Measurements from ENCODE around the gene MXRA8.
"Not testable (repeated sequence)": the region's sequence is repeated elsewhere in the genome, so short reads cannot be mapped to it uniquely, and the experiment has no call there.

MXRA8 gene, protein sequence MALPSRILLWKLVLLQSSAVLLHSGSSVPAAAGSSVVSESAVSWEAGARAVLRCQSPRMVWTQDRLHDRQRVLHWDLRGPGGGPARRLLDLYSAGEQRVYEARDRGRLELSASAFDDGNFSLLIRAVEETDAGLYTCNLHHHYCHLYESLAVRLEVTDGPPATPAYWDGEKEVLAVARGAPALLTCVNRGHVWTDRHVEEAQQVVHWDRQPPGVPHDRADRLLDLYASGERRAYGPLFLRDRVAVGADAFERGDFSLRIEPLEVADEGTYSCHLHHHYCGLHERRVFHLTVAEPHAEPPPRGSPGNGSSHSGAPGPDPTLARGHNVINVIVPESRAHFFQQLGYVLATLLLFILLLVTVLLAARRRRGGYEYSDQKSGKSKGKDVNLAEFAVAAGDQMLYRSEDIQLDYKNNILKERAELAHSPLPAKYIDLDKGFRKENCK

DNA sequence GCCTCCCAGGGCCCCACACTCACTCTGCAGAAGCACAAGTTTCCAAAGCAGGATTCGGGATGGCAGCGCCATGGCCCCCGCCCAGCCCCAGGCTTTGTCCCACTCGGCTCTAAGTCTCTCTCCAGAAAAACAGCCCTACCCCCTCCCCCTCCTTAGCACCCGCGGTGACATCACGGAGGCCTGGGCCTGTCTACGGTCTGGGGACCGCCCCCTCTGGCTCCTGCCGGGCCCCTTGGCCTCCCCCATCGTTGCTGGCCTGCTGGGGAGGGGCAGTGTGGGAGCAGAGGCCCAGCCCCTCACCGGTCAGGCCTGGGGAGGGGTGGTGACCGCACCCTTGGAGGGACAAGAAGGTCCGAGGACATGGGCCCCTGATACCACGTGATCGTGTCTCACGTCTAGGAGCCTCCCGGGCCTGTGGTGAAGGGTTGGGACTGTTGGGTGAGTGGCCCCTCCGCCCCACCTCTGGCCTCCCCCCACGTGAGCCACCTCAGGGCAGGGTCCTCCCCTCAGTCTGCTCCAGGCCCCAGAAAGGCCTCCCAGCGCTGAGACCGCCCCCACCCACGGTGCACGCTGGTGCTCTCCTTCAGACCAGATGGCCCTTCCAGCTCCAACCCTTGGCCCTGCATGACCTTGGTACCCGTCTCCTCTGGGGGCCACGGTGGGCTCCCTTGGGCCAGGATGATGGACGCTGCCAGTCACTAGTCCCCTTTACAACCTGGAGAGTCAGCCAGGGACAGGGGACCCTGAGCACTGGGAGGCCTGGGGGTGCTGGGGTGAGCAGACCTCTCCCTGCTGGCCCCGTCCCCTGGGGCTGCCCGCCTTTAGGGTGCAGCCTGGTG lies at the start of gene MXRA8:
Gene MXRA8 (minus strand): TSS at position 123 of the 839 bp plus-strand sequence. CDS start 51 bp downstream, at position 72.
- DNase-seq (ENCODE audit: low read depth) = no peak

DNA sequence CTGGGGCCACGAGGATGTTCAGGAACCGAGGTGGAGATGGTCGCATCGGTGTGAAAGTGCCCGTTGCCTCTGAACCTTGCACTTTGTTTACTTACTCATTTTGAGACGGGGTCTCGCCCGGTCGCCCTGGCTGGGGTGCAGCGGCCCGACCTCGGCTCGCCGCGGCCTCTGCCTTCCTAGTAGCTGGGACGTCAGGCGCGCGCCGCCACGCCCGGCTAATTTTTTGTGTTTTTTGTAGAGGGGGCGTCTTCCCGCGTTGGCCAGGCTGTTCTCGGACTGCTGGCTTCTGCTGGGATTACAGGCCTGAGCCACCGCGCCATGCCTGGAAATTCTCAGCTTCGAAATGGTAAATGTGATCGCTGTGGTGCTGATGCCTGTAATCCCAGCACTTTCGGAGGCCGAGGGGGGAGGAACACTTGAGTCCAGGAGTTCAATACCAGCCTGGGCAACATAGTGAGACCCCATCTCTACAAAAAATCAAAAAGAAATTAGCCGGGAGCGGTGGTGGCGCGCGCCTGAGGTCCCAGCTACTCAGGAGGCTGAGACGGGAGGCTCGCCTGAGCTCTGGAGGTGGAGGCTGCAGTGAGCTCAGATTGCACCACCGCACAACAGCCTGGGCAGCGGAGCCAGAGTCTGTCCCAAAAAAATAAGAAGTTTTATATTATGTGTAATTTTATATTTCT lies 49.4 kb upstream of the MXRA8 start:
- no peak for DNase-seq (ENCODE audit: low read depth)

DNA sequence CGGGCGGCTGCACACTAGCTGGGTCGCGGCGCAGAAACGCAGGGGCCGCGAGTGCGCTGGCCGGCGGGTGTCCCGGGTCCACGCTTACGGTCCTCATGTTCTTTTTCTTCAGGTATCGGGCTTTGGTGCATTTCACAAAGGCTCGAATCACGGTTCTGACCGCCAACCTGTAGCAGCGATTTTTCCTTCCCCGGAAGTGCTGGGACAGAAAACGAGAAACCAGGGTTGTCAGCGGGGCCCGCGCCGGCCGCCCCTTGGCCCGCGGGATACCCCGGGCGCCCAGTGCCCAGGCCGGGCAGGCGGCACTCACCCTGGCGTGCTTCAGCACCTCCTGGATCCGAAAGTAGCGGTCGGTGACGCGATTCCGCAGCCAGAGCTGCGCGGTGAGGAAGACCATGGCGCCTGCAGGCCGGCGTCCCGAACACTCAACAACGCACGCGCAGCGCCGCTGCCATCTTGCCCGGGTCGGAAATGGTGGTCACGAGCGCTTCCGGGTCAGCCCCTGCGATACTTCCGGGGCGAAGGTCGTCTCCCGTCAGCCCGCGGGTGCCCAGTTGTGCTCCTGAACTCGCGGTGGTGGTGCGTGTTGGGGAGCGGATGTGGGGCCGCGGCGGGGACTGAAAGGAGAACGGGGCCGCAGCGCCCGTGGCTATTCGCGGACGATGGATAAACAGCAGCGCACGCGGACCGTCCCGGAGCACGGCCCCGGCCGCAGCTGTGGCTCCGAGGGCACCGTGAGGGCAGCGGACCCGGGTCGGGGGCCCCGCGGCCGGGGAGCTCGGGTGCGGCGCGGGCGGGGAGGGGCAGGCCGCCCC lies 48.7 kb upstream of the MXRA8 start, which contains the start of gene MRPL20:
Gene MRPL20 (minus strand): TSS at position 473 of the 815 bp plus-strand sequence. CDS start 76 bp downstream, at position 397.
- peak; percentile 95 for DNase-seq (ENCODE audit: low read depth)

DNA sequence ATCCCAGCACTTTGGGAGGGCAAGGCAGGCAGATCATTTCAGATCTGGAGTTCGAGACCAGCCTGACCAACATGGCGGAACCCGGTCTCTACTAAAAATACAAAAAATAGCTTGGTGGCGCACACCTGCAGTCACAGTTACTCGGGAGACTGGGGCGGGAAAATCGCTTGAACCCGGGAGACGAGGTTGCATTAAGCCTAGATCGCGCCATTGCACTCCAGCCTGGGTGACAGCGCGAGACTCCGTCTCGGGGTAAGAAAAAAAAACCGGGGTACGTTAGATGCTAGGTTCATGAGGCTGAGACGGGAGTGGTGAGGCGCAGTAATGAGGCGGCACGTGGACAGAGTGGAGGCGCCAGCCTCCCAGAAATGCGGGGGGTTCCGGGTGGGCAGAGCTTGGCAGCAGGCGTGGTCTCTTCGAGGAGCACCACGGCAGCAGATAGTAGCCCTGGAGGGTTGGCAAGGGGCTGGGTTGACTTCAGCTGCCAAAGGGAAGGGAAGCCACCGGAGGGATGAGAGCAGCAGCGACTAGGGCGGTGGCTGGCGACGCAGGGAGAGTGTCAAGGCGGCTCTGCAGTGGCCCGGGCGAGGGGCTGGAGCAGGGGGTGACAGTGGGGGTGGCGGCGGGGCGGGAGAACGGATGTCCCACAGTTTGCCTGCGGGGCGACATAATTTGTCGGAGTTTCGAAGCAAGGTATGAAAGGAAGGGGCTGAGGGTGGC lies 47.9 kb upstream of the MXRA8 start:
- DNase-seq (ENCODE audit: low read depth) = peak; percentile 20

DNA sequence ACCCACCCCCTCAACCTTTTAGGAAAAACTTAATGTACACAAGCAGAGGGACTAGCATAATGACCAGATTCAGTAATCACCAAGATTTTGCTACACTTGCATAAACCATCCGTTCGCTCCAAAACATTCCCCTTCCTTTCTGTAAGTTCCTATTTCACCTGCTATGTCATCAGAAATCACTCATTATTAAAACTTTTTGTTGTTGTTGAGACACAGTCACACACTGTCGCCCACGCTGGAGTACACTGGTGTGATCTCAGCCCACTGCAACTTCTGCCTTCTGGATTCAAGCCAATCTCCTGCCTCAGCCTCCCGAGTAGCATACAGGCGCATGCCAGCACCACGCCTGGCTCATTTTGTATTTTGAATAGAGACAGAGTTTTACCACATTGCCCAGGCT lies 45.3 kb upstream of the MXRA8 start:
- DNase-seq (ENCODE audit: low read depth) = no peak

DNA sequence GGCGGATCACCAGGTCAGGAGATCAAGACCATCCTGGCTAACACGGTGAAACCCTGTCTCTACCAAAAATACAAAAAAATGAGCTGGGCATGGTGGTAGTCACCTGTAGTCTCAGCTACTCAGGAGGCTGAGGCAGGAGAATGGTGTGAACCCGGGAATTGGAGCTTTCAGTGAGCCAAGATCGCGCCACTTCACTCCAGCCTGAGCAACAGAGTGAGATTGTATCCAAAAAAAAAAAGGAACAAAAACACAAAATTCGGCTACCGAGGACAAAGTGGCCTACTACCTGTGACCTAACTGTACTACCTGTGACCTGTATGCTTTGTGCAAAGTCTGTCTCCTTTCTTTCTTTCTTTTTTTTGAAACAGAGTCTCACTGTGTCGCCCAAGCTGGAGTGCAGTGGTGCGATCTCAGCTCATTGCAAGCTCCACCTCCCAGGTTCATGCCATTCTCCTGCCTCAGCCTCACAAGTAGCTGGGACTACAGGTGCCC lies 44.6 kb upstream of the MXRA8 start:
- not testable (repeated sequence) for DNase-seq (ENCODE audit: low read depth)

DNA sequence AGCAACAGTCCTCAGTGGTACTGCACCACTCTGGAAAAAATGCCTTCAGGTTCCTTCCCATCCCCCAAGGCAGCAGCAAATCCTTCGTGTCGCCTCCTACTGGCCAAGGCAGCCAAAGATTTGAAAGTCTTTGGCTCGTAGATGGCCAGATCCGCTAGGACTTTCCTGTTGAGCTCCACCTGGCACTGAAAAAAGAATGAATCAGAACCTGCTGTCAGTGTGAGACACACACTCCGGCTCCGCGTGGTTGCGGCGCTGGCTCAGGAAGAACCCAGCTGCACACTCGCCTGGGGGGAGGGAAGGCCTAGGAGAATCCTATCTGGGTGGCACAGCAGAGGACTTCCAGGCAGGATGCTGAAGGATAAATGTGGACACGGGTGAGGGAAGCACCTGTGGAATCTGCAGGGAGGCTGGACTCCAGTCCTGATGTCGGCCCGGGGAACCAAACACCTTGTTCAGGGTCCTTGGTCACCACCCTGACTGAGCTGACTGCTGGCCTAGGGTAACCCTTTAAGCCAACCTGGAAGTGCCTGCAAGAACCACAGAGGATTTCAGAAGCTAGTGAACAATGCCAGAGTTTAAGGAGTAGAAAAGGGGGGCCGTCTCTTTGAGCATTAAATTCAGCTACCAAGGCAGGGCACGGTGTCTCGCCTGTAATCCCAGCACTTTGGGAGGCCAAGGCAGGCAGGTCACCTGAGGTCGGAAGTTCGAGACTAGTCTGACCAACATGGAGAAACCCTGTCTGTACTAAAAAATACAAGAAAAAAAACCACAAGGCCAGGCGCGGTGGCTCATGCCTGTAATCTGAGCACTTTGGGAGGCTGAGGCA lies 43.9 kb upstream of the MXRA8 start:
- peak; percentile 33 for DNase-seq (ENCODE audit: low read depth)

DNA sequence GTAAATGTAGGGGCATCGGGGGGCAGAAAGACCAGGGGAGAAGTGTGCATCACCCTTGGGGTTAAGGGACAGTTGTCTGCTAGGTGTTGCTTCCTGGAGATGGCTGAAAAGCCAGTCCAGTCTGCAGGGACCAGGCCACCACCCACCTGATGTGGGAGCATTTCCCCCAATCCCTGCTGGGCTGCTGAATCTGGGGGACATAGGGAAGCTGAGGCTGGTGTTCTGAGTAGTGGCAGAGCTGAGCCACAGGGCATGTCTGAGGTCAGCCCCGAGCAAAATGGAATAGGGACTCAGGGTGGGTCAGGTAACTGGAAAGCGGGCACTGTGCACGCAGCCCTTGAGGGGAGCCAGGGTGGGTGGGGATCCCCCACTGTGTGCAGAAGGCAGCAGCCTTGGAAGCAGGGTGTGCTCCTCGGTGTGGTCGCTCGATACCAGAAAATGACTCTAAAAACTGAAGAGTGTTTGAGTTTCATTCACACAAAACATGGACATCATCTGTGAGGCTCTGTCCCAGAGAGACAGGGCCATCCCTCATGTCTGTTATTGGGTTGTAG lies 43.2 kb upstream of the MXRA8 start:
- DNase-seq (ENCODE audit: low read depth) = no peak

DNA sequence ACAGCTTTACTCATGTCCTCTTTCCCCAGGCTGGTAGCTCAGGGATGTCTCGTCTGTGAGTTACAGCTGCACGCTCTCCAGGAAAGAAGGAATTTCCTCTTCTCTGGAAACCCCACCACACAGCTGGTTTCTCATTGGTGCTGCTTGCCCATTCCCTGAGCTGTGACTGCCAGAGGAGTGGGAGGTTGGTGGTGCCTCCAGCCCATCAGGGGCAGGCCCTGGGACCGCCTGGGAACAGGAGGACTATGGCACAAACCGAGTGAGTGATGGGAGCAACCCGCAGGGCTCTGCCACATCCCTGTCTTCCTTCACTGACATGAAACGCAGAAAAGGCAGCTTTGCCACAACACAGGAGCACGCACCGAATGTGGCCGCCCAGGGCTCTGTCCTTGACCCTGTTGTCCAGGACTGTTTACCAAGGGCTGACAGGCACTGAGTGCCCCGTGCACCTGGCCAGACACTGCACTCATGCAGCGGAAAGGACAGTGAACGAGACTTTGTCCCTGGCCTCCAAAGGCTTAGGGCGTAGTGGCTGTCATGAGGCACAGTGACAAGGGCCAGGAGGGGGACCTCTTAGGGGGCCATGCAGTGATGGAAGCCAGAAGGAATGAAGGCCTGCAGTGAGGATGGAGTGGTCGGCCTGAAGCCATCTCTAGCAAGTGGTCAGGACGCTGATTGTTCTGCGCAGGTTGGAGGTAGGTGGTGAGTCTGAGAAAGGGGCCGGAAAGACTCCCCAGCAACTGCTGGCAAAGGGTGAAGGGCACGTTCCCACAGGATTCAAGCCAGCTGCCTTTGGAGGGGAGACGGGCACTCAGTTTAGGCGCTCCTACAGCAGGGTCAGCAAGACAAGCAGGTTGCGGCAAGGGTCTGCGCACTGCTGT lies 42.5 kb upstream of the MXRA8 start:
- DNase-seq (ENCODE audit: low read depth) = no peak

DNA sequence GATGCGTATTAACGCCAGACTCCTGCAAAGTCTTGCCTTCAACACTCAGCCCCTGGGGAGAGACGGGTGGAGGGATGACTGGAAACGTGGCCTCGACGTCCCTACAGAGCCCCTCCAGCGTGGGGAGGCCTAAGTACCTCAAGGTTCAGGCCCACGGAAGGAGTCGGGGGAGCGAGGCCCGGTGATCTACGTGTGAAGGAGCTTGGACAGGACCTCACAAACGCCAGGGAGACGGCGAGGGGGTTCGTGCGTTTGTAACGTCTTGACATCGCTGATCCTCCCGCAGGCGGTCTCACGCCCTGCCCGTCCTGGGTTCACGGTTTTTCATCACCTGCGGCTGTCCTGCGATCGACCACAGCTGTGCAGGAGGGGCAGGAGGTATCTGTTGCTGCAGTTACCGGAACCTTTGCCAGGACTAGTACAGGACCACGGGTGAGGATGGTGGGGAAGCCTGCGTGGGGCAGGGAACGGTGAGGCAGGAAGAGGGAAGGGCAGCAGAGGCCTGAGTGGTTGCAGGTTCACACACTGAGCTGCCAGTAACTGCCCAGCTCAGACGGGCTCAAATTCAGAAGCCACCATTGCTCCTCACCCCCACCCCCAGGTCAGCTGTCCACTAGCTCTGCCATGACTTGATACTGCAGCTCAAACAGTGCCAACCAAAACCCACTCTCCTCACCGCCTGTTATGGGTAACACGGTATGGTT lies 41.7 kb upstream of the MXRA8 start:
- peak; percentile 16 for DNase-seq (ENCODE audit: low read depth)

DNA sequence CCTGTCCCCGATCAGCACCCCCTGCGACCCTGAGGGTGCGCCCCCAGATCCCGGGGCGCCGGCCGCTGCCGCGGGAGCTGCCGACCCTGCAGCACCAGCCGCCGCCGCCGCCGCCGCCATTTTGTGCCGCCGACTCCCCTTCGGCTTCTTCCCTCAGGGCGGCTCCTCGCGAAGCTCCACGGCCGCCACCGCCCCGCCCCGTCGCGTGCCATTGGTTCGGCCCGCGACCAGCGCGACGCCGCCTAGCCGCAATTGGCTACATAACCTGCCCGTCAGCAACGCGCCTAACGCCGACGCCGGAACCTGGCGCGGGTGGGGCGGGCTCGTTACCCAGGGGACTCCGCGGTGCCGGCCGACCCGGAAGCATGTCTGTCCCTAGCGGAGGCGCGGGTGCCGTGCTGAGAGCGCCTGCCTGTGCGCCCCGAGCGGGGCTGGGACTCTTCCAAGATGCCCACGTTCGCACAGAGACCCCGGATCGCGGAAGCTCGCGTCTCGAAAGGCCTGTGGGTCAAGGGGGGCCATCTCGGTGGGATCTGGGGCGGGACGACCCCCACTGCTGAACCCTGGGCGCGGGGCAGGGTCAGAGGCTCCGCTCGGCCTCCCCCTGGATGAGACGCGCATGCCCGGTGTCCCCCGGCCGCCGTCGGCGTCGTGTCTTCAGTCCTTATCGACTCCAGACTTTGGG lies 41.0 kb upstream of the MXRA8 start, which contains the start of gene CCNL2:
Gene CCNL2 (minus strand): TSS at position 149 of the 685 bp plus-strand sequence. CDS start 29 bp downstream, at position 120.
- peak; percentile 99 for DNase-seq (ENCODE audit: low read depth)

DNA sequence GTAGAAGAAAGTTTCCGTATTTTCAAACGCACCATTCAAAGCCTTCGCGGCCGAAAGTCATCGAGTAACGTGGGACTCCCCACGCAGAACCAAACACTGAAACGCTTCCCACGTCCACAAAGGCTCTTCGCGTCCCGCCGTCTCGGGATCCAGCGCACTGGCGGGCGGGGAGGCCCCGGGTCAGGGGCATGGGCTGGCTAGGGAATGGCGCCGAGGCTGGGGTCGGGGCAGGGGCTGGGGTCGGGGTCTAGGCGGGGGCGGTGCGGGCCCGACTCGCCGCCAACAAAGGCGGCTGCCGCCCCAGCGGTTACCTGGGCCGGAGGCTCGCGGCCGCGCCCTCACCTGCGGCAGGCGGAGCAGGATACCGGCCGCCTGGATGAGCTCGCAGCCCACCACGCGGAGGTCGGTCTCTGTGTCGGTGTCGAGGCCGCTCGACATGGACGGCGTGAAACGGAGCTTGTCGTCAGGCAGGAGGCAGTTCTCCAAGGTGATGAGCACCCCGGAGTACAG lies 40.4 kb upstream of the MXRA8 start:
- DNase-seq (ENCODE audit: low read depth) = no peak

DNA sequence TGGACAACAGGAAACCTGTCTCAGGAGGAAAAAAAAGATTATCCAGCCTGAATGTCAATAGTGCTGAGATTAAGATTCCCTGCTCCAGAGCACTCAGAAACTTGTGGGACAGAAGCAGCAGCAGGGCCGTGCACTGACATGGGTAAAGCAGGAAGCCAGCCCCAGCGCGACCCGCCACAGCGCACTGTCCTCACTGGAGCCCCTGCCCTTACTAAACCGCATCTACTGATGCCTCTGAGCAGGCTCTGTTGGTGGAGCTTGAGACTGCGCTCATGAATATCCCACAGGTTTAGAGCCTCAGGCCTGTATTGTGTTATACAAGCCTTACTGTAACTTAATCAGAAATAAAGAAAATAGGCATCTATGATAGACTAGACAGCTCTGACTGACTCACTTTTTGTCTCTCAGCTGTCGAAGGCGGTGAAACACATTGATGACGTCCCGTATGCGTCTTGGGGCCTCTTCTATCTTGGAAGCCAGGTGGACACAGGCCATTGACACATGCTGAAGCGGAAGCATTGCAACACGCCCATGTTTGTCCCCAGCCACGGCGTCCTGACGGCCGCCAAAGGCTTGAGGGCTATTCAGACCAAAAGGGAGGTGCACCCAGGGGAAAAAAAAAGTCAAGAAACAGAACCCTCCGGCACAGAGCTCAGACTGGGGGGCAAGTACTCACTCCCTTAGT lies 39.6 kb upstream of the MXRA8 start:
- no peak for DNase-seq (ENCODE audit: low read depth)

DNA sequence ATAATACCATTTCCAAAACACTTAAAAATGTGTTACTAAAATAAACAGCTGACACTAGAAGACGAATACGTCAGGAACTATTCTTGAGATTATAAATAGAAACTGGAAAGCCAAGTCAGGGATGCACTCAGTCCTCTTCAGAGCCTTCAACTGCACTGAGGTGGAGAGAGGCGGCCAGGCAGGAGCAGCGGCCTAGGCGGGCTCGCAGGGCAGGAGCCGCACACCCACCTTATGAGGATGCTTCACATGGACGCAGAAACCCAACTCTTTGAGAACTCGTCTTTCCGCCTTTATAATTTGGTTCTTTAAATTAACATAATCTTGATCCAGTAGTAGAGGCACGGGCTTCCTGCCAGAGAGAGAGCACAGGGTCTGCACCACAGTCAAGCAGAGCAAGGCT lies 36.8 kb upstream of the MXRA8 start:
- DNase-seq (ENCODE audit: low read depth) = no peak

DNA sequence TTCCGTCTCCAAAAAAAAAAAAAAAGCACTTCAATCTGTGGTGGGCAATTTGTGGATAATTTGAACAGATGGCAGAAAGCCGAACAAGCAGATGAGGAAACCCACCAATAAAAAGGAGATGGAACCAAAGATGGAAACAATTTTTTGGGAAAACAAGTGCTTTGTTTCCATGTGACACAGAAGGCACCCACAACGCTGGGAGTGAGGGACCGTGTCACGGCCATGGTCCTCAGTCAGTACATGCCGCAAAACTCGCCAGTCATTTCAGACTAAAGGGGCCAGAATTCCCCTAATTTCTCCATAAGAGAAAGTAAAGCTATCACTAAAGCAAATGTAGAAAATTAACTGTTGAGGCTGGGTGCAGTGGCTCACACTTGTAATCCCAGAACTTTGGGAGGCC lies 35.8 kb upstream of the MXRA8 start:
- DNase-seq (ENCODE audit: low read depth) = no peak

DNA sequence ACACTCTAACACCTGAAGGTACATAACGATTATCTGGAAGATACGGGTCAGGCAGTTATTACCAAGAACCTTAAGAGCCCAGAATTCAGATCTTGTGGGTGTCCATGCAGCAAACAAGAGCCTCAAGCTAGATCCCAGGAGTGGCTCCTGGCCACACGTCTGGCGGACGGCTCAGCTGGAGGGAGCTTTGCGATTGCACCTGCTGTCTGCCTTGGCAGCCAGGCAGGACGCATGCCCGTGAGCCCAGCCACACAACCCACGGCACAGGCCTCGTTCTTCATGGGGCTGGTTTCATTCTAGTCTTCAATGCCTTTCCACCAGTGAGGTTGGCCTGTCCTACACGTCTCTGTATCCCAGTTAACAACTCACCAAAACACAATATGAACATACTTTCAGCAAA lies 35.1 kb upstream of the MXRA8 start:
- no peak for DNase-seq (ENCODE audit: low read depth)
